Prostate gland (tissue), 2 donors: ENCODE data around the gene PTBP2. TPM values are rescaled to one million over a fixed set of nuclear protein-coding genes. Genes with fewer than 3 reads are reported as not detected.
A peak's percentile ranks its signal among the peaks of the same experiment; 100 is the strongest.

Experiments used
- DNase-seq: peaks from one replicate; pipeline ENCODE4 v3.0.0-alpha.2; 2019; ENCODE audit warnings: low spot score
- H3K27ac ChIP-seq, 2 donors: fragments of 200-600 bp; sonication (generic); 2 replicates each; pipeline ENCODE4 v1.5.1; 2017 to 2019
- H3K27me3 ChIP-seq: fragments of 200-600 bp; sonication (generic); replicated peaks from 2 replicates; pipeline ENCODE4 v1.5.1; 2019; ENCODE audit not compliant: insufficient read depth
- H3K36me3 ChIP-seq, 2 donors: fragments of 200-600 bp; sonication (generic); 1 replicate in 1 of 2; 2 replicates in 1 of 2; pipeline versions ENCODE4 v1.5.1 to v1.8.1; 2017 to 2019
- H3K4me1 ChIP-seq: fragments of 200-600 bp; sonication (generic); replicated peaks from 2 replicates; pipeline ENCODE4 v1.5.1; 2019
- H3K4me3 ChIP-seq, 2 donors: fragments of 200-600 bp; sonication (generic); 2 replicates each; pipeline ENCODE4 v1.5.1; 2017 to 2019
- H3K9me3 ChIP-seq: fragments of 200-600 bp; sonication (generic); 2 replicates; pipeline ENCODE4 v1.5.1; 2017
- CTCF ChIP-seq, 4 experiments: fragments of 200-600 bp in 2 of 4; fragments of 450-650 bp in 2 of 4; sonication (generic) in 2 of 4; IDR thresholded peaks; 1 replicate in 3 of 4; 2 replicates in 1 of 4; pipeline ENCODE4 v1.5.1; 2016 to 2019; ENCODE audit warnings: antibody characterized with exemption in 4 of 4, mild to moderate bottlenecking in 2 of 4, moderate library complexity in 2 of 4
- POLR2A ChIP-seq: fragments of 450-650 bp; IDR thresholded peaks from one replicate; pipeline ENCODE4 v1.6.1; 2016; ENCODE audit warnings: antibody characterized with exemption, mild to moderate bottlenecking
- POLR2AphosphoS5 ChIP-seq: sonication (generic); formaldehyde crosslinking; IDR thresholded peaks from one replicate; pipeline ENCODE4 v1.6.1; 2017; ENCODE audit warnings: antibody characterized with exemption
- WGBS: methylation state at CpG from one replicate; pipeline ENCODE4 v1.1.5; 2018; 5-methylcytosine and 5-hydroxymethylcytosine counted together
- intact Hi-C: fragments of 100-400 bp; cut with DNase I; formaldehyde crosslinking; loops from one replicate; pipeline ENCODE4 v1.14.2; 2022
- total RNA-seq, 2 donors: library from RNA; depleted of rRNA; stranded (reverse); fragments of >200 nt; gene quantifications; one replicate each; pipeline ENCODE4 v1.1.0, GENCODE V29; 2016

The PTBP2 gene
- total RNA-seq, 2 donors from 2014 or later, result 22.0 to 78.8 TPM

GRCh38 chr1:96715482-96715881, 6.1 kb upstream of the PTBP2 start:
- H3K4me3 ChIP-seq, result no peak overlapping the region
- WGBS, result 33% methylated on average over 1 of the region's 1 CpG
- no peak overlapping the region for H3K27ac ChIP-seq

GRCh38 chr1:96721053-96721415, 550 bp upstream of the PTBP2 start:
- TF ChIP-seq POLR2AphosphoS5 (no peak), POLR2A (no peak), CTCF (IDR thresholded peaks at IDR 0.05) (no peak)
- intact Hi-C loops, result loop anchor here (10.0 kb wide), 1 partner anchor 186 kb away; no protein-coding TSS in a partner anchor
- no peaks in the 10 kb centered on the region for H3K4me1 ChIP-seq
- peak overlapping the region; percentile 68 to 90 for H3K4me3 ChIP-seq
- peak overlapping the region; percentile 93 for H3K27ac ChIP-seq
- no peak for DNase-seq
- WGBS, result 8% methylated on average over 6 of the region's 6 CpGs
- no peaks in the 10 kb centered on the region for H3K9me3 ChIP-seq
- H3K27me3 ChIP-seq, result no peaks in the 10 kb centered on the region
- H3K36me3 ChIP-seq, result no peaks in the 10 kb centered on the region

More at GRCh38 chr1:96715482-96715881, 6.1 kb upstream of the PTBP2 start:
- DNase-seq, result no peak
- TF ChIP-seq CTCF (IDR thresholded peaks at IDR 0.05) (no peak), POLR2A (no peak), POLR2AphosphoS5 (no peak)
- no peaks in the 10 kb centered on the region for H3K4me1 ChIP-seq
- no peaks in the 10 kb centered on the region for H3K27me3 ChIP-seq
- H3K9me3 ChIP-seq, result no peaks in the 10 kb centered on the region
- no peaks in the 10 kb centered on the region for H3K36me3 ChIP-seq
- intact Hi-C loops, result no loop called here

GRCh38 chr1:96722161-96722922, 758 bp downstream of the PTBP2 start:
- H3K4me1 ChIP-seq, result no peaks in the 10 kb centered on the region
- intact Hi-C loops, result loop anchor here (10.0 kb wide), 1 partner anchor 188 kb away; no protein-coding TSS in a partner anchor
- peak; percentile 46 for DNase-seq
- H3K36me3 ChIP-seq, result no peaks in the 10 kb centered on the region
- no peaks in the 10 kb centered on the region for H3K9me3 ChIP-seq
- peak overlapping the region; percentile 93 for H3K27ac ChIP-seq
- H3K4me3 ChIP-seq, result peak overlapping the region; percentile 68 to 90
- TF ChIP-seq CTCF (IDR thresholded peaks at IDR 0.05) (no peak), POLR2AphosphoS5 (no peak), POLR2A (no peak)
- under 1% methylated on average over 29 of the region's 29 CpGs for WGBS
- H3K27me3 ChIP-seq, result no peaks in the 10 kb centered on the region

GRCh38 chr1:96722958-96723357, 1.4 kb downstream of the PTBP2 start:
- intact Hi-C loops, result loop anchor here (10.0 kb wide), 1 partner anchor 188 kb away; no protein-coding TSS in a partner anchor
- Histone ChIP-seq H3K36me3 (no peaks in the 10 kb centered on the region), H3K9me3 (no peaks in the 10 kb centered on the region), H3K4me3 (peak overlapping the region; percentile 68 to 90), H3K4me1 (no peaks in the 10 kb centered on the region), H3K27me3 (no peaks in the 10 kb centered on the region), H3K27ac (peak overlapping the region; percentile 93)
- no peak for DNase-seq
- WGBS, result 17% methylated on average over 3 of the region's 3 CpGs
- TF ChIP-seq POLR2A (no peak), POLR2AphosphoS5 (no peak), CTCF (IDR thresholded peaks at IDR 0.05) (no peak)

GRCh38 chr1:96723377-96723776, 1.8 kb downstream of the PTBP2 start:
- H3K27ac ChIP-seq, result no peak overlapping the region
- H3K27me3 ChIP-seq, result no peaks in the 10 kb centered on the region
- no peaks in the 10 kb centered on the region for H3K4me1 ChIP-seq
- H3K4me3 ChIP-seq, result peak overlapping the region in 1 of 2 donors; percentile 90
- no peaks in the 10 kb centered on the region for H3K36me3 ChIP-seq
- intact Hi-C loops, result loop anchor here (10.0 kb wide), 1 partner anchor 189 kb away; no protein-coding TSS in a partner anchor
- TF ChIP-seq CTCF (IDR thresholded peaks at IDR 0.05) (no peak), POLR2A (no peak), POLR2AphosphoS5 (no peak)
- no peaks in the 10 kb centered on the region for H3K9me3 ChIP-seq
- no peak for DNase-seq
- 28% methylated on average over 4 of the region's 4 CpGs for WGBS
